DND-41 (cell line): ENCODE results near the gene ZNF101.

Experiments used
- ATAC-seq: fragments of 200-7000 bp; cut with Tn5 transposase; 3 replicates; pipeline ENCODE4 v1.9.1; 2021; ENCODE audit warnings: low read depth; ENCODE audit not compliant: insufficient read depth
- DNase-seq: peaks from one replicate; pipeline ENCODE4 v3.0.0-alpha.2; 2020
- H2AFZ ChIP-seq: 2 replicates; pipeline ENCODE4 v1.6.0; 2012; ENCODE audit warnings: low read depth, low read length
- H3K27ac ChIP-seq: 2 replicates; pipeline ENCODE4 v1.5.1; 2012; ENCODE audit warnings: low read length, inconsistent platforms
- H3K27me3 ChIP-seq: fragments of 200-600 bp; sonication (generic); 2 replicates; pipeline ENCODE4 v1.6.0; 2012; ENCODE audit warnings: low read length, mild to moderate bottlenecking, inconsistent platforms; ENCODE audit not compliant: insufficient read depth, poor library complexity
- H3K36me3 ChIP-seq: 2 replicates; pipeline ENCODE4 v1.5.1; 2012; ENCODE audit warnings: low read length, inconsistent platforms; ENCODE audit not compliant: insufficient read depth
- H3K4me1 ChIP-seq: 2 replicates; pipeline ENCODE4 v1.5.1; 2012; ENCODE audit warnings: mild to moderate bottlenecking, low read length; ENCODE audit not compliant: insufficient read depth
- H3K4me2 ChIP-seq: 2 replicates; pipeline ENCODE4 v1.6.0; 2012; ENCODE audit warnings: mild to moderate bottlenecking, moderate library complexity, low read length, inconsistent platforms; ENCODE audit not compliant: insufficient read depth
- H3K4me3 ChIP-seq, 2 experiments: fragments of 200-600 bp in 1 of 2; shearing (Covaris generic) in 1 of 2; 2 replicates each; pipeline ENCODE4 v1.5.1; 2012 to 2016; ENCODE audit warnings: inconsistent platforms in 2 of 2, low read length in 2 of 2, mild to moderate bottlenecking in 2 of 2, low read depth in 1 of 2, moderate library complexity in 1 of 2
- H3K79me2 ChIP-seq: 2 replicates; pipeline ENCODE4 v1.6.0; 2012; ENCODE audit warnings: low read length, inconsistent platforms; ENCODE audit not compliant: insufficient read depth
- H3K9ac ChIP-seq: 2 replicates; pipeline ENCODE4 v1.6.0; 2012; ENCODE audit warnings: low read depth, mild to moderate bottlenecking, inconsistent platforms, low read length, moderate library complexity
- H3K9me3 ChIP-seq: 2 replicates; pipeline ENCODE4 v1.5.1; 2012; ENCODE audit warnings: low read length, moderate library complexity, mild to moderate bottlenecking, inconsistent platforms; ENCODE audit not compliant: insufficient read depth, severe bottlenecking
- H4K20me1 ChIP-seq: 2 replicates; pipeline ENCODE4 v1.6.0; 2012; ENCODE audit warnings: low read length; ENCODE audit not compliant: insufficient read depth
- EZH2 ChIP-seq: IDR thresholded peaks from 3 replicates; pipeline ENCODE4 v1.6.1; 2012; ENCODE audit warnings: borderline replicate concordance, low read depth, mild to moderate bottlenecking, moderate library complexity, low read length, inconsistent platforms; ENCODE audit not compliant: severe bottlenecking
- TF ChIP-seq, protein P1 (sequence below): IDR thresholded peaks from 2 replicates; pipeline ENCODE4 v1.5.1; 2012; ENCODE audit warnings: borderline replicate concordance, low read length, moderate library complexity, mild to moderate bottlenecking; ENCODE audit not compliant: poor library complexity, severe bottlenecking; ENCODE audit errors: extremely low read depth

The ZNF101 gene

GRCh38 chr19:19711934-19712828 lies 43.5 kb downstream of the ZNF101 start:
- no peak overlapping the region for H3K4me3 ChIP-seq
- ATAC-seq (no peak), DNase-seq (no peak)
- TF ChIP-seq EZH2 = no peak
- TF ChIP-seq, protein P1, sequence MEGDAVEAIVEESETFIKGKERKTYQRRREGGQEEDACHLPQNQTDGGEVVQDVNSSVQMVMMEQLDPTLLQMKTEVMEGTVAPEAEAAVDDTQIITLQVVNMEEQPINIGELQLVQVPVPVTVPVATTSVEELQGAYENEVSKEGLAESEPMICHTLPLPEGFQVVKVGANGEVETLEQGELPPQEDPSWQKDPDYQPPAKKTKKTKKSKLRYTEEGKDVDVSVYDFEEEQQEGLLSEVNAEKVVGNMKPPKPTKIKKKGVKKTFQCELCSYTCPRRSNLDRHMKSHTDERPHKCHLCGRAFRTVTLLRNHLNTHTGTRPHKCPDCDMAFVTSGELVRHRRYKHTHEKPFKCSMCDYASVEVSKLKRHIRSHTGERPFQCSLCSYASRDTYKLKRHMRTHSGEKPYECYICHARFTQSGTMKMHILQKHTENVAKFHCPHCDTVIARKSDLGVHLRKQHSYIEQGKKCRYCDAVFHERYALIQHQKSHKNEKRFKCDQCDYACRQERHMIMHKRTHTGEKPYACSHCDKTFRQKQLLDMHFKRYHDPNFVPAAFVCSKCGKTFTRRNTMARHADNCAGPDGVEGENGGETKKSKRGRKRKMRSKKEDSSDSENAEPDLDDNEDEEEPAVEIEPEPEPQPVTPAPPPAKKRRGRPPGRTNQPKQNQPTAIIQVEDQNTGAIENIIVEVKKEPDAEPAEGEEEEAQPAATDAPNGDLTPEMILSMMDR = no peak
- peaks cover 96% of the 10 kb centered on the region for H3K36me3 ChIP-seq
- no peak overlapping the region for H2AFZ ChIP-seq
- H3K79me2 ChIP-seq = peaks cover 27% of the 10 kb centered on the region
- no peak overlapping the region for H3K27ac ChIP-seq
- H3K27me3 ChIP-seq = no peaks in the 10 kb centered on the region
- peaks cover 82% of the 10 kb centered on the region for H3K9me3 ChIP-seq
- no peak overlapping the region for H3K4me2 ChIP-seq
- H3K9ac ChIP-seq = no peak overlapping the region
- H4K20me1 ChIP-seq = no peaks in the 10 kb centered on the region
- no peaks in the 10 kb centered on the region for H3K4me1 ChIP-seq

GRCh38 chr19:19719798-19720197 lies 51.2 kb downstream of the ZNF101 start:
- ATAC-seq (peak; percentile 48; the same call in 1 of the 3 replicates), DNase-seq (no peak)
- Histone ChIP-seq H3K4me1 (no peaks in the 10 kb centered on the region), H3K79me2 (peaks cover 77% of the 10 kb centered on the region), H3K9me3 (peaks cover 66% of the 10 kb centered on the region), H3K4me3 (no peak overlapping the region), H3K27ac (no peak overlapping the region), H3K4me2 (no peak overlapping the region), H3K36me3 (peaks cover 51% of the 10 kb centered on the region), H4K20me1 (no peaks in the 10 kb centered on the region), H3K27me3 (no peaks in the 10 kb centered on the region), H2AFZ (no peak overlapping the region), H3K9ac (no peak overlapping the region)
- TF ChIP-seq, protein P1 = no peak
- TF ChIP-seq EZH2 = no peak

- Histone ChIP-seq H3K79me2 (peaks cover 70% of the 10 kb centered on the region), H3K4me2 (no peak overlapping the region), H3K4me3 (no peak overlapping the region), H4K20me1 (no peaks in the 10 kb centered on the region), H3K36me3 (peaks cover 35% of the 10 kb centered on the region), H3K27ac (no peak overlapping the region), H2AFZ (no peak overlapping the region), H3K4me1 (no peaks in the 10 kb centered on the region), H3K9me3 (peaks cover 61% of the 10 kb centered on the region), H3K27me3 (no peaks in the 10 kb centered on the region), H3K9ac (no peak overlapping the region)
- ATAC-seq (no peak), DNase-seq (no peak)
- TF ChIP-seq, protein P1 = no peak
- TF ChIP-seq EZH2 = no peak
These were observed 53.3 kb downstream of the ZNF101 start for GRCh38 chr19:19721896-19722295.
